ENCODE measurements around the gene FGF18.
"Not testable (repeated sequence)": the region's sequence is repeated elsewhere in the genome, so short reads cannot be mapped to it uniquely, and the experiment has no call there.

DNA sequence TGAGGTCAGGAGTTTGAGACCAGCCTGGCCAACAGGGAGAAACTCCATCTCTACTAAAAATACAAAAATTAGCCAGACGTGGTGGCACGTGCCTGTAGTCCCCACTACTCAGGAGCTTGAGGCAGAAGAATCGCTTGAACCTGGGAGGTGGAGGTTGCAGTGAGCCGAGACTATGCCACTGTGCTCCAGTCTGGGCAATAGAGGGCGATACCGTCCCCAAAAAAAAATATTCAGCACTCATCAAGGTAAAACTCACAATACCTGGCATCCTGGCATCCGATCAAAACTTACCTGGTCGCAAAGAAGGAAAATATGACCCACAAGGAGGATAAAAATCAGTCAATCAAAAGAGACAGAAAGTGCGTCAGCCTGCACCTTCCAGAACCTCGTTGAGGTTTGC is 48.6 kb upstream of the FGF18 start:
- TF ChIP-seq, protein P1, sequence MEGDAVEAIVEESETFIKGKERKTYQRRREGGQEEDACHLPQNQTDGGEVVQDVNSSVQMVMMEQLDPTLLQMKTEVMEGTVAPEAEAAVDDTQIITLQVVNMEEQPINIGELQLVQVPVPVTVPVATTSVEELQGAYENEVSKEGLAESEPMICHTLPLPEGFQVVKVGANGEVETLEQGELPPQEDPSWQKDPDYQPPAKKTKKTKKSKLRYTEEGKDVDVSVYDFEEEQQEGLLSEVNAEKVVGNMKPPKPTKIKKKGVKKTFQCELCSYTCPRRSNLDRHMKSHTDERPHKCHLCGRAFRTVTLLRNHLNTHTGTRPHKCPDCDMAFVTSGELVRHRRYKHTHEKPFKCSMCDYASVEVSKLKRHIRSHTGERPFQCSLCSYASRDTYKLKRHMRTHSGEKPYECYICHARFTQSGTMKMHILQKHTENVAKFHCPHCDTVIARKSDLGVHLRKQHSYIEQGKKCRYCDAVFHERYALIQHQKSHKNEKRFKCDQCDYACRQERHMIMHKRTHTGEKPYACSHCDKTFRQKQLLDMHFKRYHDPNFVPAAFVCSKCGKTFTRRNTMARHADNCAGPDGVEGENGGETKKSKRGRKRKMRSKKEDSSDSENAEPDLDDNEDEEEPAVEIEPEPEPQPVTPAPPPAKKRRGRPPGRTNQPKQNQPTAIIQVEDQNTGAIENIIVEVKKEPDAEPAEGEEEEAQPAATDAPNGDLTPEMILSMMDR (IDR thresholded peaks at IDR 0.05): not testable (repeated sequence)
- TF ChIP-seq POLR2A (IDR thresholded peaks at IDR 0.05): not testable (repeated sequence)
